ENCODE results near the gene ESPNL.

Gene ESPNL

DNA sequence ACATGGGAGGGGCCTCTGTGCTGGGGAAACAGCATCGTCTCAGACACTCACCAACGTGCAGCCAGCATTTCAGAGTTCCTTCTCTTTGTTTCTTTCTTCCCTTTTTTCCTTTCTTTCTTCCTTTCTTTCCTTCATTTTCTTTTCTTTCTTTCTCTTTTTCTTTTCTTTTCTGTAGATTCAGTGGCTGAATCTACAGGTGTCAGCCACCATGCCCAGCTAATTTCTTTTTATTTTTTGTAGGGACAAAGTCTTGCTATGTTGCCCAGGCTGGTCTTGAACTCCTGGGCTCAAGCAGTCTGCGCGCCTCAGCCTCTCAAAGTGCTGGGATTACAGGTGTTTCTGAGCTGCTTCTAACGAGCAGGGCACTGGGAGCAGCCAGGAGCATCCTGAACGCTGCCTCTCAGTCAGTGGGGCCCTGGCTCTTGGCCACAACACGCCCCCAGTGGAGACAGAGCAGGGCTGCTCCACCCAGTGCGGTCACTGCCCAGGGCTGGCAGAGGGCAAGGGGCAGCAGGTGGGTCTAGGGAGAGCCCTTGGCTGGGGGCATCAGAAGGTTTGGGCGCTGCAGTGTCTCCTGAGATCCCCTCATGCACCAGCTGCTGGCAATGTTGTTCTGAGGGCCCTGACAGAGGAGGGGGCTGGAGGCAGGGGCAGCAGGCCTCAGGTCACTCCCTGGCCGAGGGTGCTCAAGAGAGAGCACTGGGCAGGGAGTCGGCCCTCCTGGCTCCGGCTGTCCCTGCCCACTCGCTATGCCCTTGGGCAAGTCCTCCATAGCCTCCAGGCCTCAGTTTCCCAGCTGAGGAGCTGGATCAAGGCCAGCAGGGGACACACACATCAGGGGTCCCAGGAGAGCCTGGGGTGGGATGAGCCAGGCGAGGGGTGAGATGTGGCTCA is 33.6 kb downstream of the ESPNL start:
- TF ChIP-seq, protein P1, sequence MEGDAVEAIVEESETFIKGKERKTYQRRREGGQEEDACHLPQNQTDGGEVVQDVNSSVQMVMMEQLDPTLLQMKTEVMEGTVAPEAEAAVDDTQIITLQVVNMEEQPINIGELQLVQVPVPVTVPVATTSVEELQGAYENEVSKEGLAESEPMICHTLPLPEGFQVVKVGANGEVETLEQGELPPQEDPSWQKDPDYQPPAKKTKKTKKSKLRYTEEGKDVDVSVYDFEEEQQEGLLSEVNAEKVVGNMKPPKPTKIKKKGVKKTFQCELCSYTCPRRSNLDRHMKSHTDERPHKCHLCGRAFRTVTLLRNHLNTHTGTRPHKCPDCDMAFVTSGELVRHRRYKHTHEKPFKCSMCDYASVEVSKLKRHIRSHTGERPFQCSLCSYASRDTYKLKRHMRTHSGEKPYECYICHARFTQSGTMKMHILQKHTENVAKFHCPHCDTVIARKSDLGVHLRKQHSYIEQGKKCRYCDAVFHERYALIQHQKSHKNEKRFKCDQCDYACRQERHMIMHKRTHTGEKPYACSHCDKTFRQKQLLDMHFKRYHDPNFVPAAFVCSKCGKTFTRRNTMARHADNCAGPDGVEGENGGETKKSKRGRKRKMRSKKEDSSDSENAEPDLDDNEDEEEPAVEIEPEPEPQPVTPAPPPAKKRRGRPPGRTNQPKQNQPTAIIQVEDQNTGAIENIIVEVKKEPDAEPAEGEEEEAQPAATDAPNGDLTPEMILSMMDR (conservative IDR thresholded peaks at IDR 0.05; ENCODE audit: control insufficient read depth, insufficient read depth, low read depth, low read length) = no peak
- H3K4me3 ChIP-seq (ENCODE audit: control insufficient read depth, low read depth, low read length) = no peak overlapping the region
- DNase-seq (ENCODE audit: low read depth) = no peak

DNA sequence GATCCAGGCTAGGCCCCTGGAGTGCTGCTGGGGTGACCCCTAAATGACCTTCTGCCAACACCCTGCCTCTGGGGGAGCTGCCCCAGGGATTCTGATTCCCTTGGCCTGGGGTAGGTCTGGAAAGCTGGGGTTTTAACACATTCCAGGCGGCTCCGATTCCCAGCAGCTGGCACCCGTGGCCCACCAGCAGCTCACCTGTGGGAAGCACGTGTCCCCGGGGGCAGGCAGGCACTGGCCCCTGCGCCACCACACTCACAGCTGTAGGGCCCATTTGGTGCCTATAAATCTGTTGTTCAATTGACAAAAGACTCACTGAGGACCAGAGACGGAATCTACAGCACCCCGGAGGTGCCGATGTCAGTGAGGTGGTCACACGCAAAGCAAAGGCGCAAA is 34.2 kb downstream of the ESPNL start:
- no peak for DNase-seq (ENCODE audit: low read depth)
- TF ChIP-seq, protein P1 (conservative IDR thresholded peaks at IDR 0.05; ENCODE audit: control insufficient read depth, insufficient read depth, low read depth, low read length) = no peak
- H3K4me3 ChIP-seq (ENCODE audit: control insufficient read depth, low read depth, low read length) = no peak overlapping the region

DNA sequence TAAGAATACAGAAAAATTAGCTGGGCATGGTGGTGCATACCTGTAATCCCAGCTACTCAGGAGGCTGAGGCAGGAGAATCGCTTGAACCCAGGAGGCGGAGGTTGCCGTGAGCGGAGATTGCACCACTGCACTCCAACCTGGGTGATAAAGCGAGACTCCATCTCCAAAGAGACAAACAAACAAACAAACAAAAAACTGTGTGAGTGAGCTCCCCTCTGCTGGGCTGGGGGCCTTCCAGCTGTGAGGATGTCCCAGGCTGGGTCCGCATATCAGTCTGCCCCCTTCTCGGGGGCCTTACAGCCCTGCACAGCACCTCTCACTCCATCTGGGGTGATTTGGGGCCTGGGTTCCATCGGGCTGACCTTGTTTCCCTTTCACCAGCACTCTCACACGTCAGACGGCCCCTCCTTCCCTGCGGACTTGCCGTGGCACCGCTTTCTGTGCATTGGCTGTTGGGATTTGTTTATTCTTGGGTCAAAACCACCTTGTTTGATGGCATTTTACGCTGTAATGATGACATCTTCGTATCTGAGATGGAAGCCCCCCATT is 35.5 kb downstream of the ESPNL start:
- TF ChIP-seq, protein P1 (conservative IDR thresholded peaks at IDR 0.05; ENCODE audit: control insufficient read depth, insufficient read depth, low read depth, low read length) = no peak

DNA sequence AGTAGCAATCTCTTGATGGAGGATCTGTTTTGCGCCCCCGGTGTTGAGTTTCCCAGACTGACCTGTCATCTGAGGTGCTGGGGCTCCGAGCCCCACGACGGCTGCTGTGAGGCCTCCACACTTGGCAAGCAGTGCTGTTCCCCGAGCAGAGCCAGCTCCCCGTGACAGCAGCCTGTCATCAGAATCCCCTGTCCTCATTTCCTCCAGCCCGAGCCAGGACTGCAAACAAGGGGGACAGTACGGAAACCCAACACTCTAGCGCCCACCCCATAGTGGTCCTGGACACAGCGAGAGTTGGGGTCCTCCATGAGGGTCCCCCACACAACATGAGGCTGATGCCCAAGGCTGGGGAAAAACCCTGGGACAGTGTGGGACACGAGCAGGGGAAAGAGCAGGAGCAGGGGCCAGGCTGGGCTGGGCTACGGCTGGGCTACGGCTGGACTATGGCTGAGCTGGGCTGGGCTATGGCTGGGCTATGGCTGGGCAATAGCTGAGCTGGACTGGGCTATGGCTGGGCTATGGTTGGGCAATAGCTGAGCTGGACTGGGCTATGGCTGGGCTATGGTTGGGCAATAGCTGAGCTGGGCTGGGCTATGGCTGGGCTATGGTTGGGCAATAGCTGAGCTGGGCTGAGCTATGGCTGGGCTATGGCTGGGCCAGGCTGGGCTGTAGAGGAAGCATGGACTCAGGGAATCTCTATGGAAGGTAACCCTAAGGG is 36.8 kb downstream of the ESPNL start:
- TF ChIP-seq, protein P1 (conservative IDR thresholded peaks at IDR 0.05; ENCODE audit: control insufficient read depth, insufficient read depth, low read depth, low read length) = no peak
- no peak overlapping the region for H3K4me3 ChIP-seq (ENCODE audit: control insufficient read depth, low read depth, low read length)
- DNase-seq (ENCODE audit: low read depth) = peak; percentile 83

More for the DNA sequence above, 35.5 kb downstream of the ESPNL start:
- no peak overlapping the region for H3K4me3 ChIP-seq (ENCODE audit: control insufficient read depth, low read depth, low read length)
- DNase-seq (ENCODE audit: low read depth) = no peak

DNA sequence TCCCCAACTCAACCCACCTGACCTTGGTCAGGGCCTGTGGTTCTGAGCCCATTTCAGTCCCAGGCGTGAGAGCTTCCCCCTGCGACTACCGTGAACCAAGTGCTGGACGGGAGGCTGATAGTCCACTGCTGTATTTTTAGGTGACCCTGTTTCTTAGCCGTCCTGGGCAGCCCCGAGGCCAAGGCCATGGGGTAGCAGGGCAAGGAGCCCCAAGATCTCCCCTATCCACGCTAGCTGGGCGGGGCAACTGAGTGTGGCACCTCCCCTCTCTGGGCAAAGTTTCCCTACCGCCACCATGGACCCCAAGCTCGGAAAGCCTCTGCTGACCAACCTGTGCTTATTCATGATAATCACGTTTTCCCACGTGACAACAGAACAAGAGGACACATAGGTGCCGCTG is 37.7 kb downstream of the ESPNL start:
- H3K4me3 ChIP-seq (ENCODE audit: control insufficient read depth, low read depth, low read length) = no peak overlapping the region
- TF ChIP-seq, protein P1 (conservative IDR thresholded peaks at IDR 0.05; ENCODE audit: control insufficient read depth, insufficient read depth, low read depth, low read length) = no peak
- no peak for DNase-seq (ENCODE audit: low read depth)

DNA sequence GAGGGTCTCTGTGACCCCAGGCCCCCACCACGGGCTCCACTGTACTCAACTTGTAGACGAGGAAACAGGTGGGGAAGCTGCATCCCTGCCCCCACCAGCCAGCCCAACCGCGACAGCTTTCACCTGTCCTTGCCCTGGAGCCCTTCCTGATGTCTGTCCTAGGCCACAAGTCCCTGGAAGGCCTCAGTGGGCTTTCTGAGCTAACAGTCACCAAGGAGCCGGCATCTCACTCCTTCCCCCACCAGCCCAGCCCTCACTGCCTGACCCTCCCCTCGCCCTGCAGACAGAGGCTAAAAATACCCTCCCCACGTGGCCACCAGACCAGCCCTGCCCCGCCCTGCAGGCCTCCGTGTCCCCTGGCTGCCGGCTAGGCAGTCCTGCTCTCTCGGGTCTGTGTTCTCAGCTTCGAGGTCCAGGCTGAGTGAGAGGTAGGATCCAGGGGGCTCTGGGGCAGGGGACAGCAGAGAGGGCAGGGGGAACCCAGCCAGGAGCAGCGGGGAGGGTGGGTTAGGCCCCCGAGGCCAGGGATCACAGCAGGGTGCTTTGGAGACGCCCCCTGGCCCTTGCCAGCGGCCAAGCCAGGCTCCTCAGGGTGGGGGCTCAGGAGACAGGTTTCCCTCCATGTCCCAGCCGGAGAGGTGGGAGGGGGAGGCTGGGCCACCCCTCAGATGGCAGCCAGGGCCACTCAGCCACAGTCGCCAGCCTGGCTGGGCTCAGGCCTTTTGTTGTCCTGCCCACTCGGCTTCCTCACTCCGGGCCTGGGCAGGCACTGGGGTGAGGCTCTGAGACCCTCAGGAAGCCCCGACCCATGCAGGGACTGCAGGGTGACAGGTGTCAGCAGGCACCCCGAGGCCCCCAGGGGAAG is 38.4 kb downstream of the ESPNL start, which contains the start of gene KLHL30:
Gene KLHL30, plus strand, starts transcription at position 338 of the 865 bp plus-strand sequence. CDS start 2,087 bp downstream, outside the sequence.
- no peak within 1 kb of the TSS for H3K4me3 ChIP-seq (ENCODE audit: control insufficient read depth, low read depth, low read length)
- TF ChIP-seq, protein P1 (conservative IDR thresholded peaks at IDR 0.05; ENCODE audit: control insufficient read depth, insufficient read depth, low read depth, low read length) = no peak
- no peak for DNase-seq (ENCODE audit: low read depth)

Data from fibroblast of mammary gland (primary cell).